Measurements from ENCODE around the gene CASZ1. TPM values are rescaled to one million over a fixed set of nuclear protein-coding genes. Genes with fewer than 3 reads are reported as not detected.
A peak's percentile ranks its signal among the peaks of the same experiment; 100 is the strongest.

The CASZ1 gene
- total RNA-seq, 1 donor from 2014 or later, result 11.8 TPM

- peak overlapping the region; percentile 62 for H3K4me3 ChIP-seq (ENCODE audit: low read depth, low read length)
- DNase-seq (ENCODE audit: low read depth), result no peak
- TF ChIP-seq CTCF (conservative IDR thresholded peaks at IDR 0.05; ENCODE audit: low read depth, low read length), result no peak
Measured at GRCh38 chr1:10793129-10793651, 3.3 kb downstream of the CASZ1 start.

GRCh38 chr1:10791105-10791951 is 5.1 kb downstream of the CASZ1 start:
- DNase-seq (ENCODE audit: low read depth), result no peak
- TF ChIP-seq CTCF (conservative IDR thresholded peaks at IDR 0.05; ENCODE audit: low read depth, low read length), result no peak
- no peak overlapping the region for H3K4me3 ChIP-seq (ENCODE audit: low read depth, low read length)

- TF ChIP-seq CTCF (conservative IDR thresholded peaks at IDR 0.05; ENCODE audit: low read depth, low read length), result no peak
- H3K4me3 ChIP-seq (ENCODE audit: low read depth, low read length), result no peak overlapping the region
- DNase-seq (ENCODE audit: low read depth), result no peak
Measured at GRCh38 chr1:10789803-10790702, 6.4 kb downstream of the CASZ1 start.

- no peak for DNase-seq (ENCODE audit: low read depth)
- no peak for TF ChIP-seq CTCF (conservative IDR thresholded peaks at IDR 0.05; ENCODE audit: low read depth, low read length)
- H3K4me3 ChIP-seq (ENCODE audit: low read depth, low read length), result no peak overlapping the region
Measured at GRCh38 chr1:10789047-10789791, 7.2 kb downstream of the CASZ1 start.

- no peak overlapping the region for H3K4me3 ChIP-seq (ENCODE audit: low read depth, low read length)
- no peak for DNase-seq (ENCODE audit: low read depth)
- peak; percentile 47 for TF ChIP-seq CTCF (conservative IDR thresholded peaks at IDR 0.05; ENCODE audit: low read depth, low read length)
Measured at GRCh38 chr1:10788592-10789006, 7.8 kb downstream of the CASZ1 start.

- TF ChIP-seq CTCF (conservative IDR thresholded peaks at IDR 0.05; ENCODE audit: low read depth, low read length), result no peak
- DNase-seq (ENCODE audit: low read depth), result no peak
- H3K4me3 ChIP-seq (ENCODE audit: low read depth, low read length), result no peak overlapping the region
Measured at GRCh38 chr1:10787286-10787685, 9.2 kb downstream of the CASZ1 start.

Data from epithelial cell of proximal tubule (primary cell).